ENCODE results near the gene NCCRP1. TPM values are rescaled to one million over a fixed set of nuclear protein-coding genes. Genes with fewer than 3 reads are reported as not detected.

NCCRP1 gene
- total RNA-seq, 1 donor from 2014 or later = 9.9 TPM

GRCh38 chr19:39170386-39171231 is 26.2 kb upstream of the NCCRP1 start:
- H3K4me3 ChIP-seq (ENCODE audit: low read depth, low read length) = no peak overlapping the region
- TF ChIP-seq CTCF (conservative IDR thresholded peaks at IDR 0.05; ENCODE audit: low read depth, low read length) = no peak
- DNase-seq (ENCODE audit: low read depth) = no peak

GRCh38 chr19:39171479-39172465 is 25.0 kb upstream of the NCCRP1 start:
- H3K4me3 ChIP-seq (ENCODE audit: low read depth, low read length) = no peak overlapping the region
- no peak for DNase-seq (ENCODE audit: low read depth)
- TF ChIP-seq CTCF (conservative IDR thresholded peaks at IDR 0.05; ENCODE audit: low read depth, low read length) = no peak

- no peak for TF ChIP-seq CTCF (conservative IDR thresholded peaks at IDR 0.05; ENCODE audit: low read depth, low read length)
- no peak for DNase-seq (ENCODE audit: low read depth)
- H3K4me3 ChIP-seq (ENCODE audit: low read depth, low read length) = no peak overlapping the region
These were observed 23.9 kb upstream of the NCCRP1 start for GRCh38 chr19:39172700-39173501.

- no peak for TF ChIP-seq CTCF (conservative IDR thresholded peaks at IDR 0.05; ENCODE audit: low read depth, low read length)
- no peak for DNase-seq (ENCODE audit: low read depth)
- H3K4me3 ChIP-seq (ENCODE audit: low read depth, low read length) = no peak overlapping the region
These were observed 23.2 kb upstream of the NCCRP1 start for GRCh38 chr19:39173502-39173991.

GRCh38 chr19:39174142-39174541 is 22.6 kb upstream of the NCCRP1 start:
- H3K4me3 ChIP-seq (ENCODE audit: low read depth, low read length) = no peak overlapping the region
- TF ChIP-seq CTCF (conservative IDR thresholded peaks at IDR 0.05; ENCODE audit: low read depth, low read length) = no peak
- DNase-seq (ENCODE audit: low read depth) = no peak

All from epithelial cell of proximal tubule (primary cell).